ENCODE results near the gene IFNA16. TPM values are rescaled to one million over a fixed set of nuclear protein-coding genes. Genes with fewer than 3 reads are reported as not detected.
"Not testable (repeated sequence)": the region's sequence is repeated elsewhere in the genome, so short reads cannot be mapped to it uniquely, and the experiment has no call there.

The IFNA16 gene
- total and polyA plus RNA-seq, 5 donors: not detected

DNA sequence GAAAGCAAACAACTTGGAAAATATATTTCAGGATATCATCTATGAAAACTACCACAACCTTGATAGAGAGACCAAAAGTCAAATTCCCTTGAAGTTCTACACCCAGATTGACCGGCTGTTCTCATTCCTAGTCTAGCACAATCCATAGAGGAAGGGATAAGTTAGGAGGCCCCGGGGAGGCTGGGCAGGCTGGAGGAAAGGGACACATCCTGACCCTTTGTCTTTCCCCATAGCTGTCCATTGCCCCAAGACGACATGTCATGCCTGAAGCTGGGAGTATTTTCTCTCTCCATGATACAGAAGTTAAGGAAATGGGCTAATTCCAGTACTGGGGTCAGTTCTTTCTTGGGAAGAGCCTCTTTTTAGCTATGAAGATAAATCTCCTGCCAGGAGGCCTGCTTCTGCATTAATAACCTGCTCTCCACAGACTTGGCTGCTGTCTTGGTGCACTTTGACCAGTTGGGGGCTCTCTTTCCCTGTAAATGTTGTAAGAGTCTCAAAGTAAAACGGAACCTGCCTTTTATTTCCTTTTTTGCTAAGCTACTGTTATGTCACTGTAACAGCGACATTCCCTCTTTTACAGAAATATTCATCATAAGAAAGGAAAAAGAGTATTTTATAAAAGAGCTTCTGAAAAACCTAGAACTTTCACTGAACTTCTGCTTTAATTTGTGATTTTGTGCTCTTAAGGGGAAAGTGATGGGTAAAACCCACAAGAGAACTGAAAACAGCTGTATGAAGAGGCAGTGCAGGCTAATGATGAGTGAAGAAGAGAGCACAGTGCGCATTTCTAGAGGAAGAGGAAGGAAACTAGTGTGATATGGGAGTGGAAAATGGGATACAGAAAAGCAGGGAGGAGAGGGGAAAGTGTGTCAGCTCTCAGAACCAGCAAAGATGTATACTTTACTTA is 22.0 kb downstream of the IFNA16 start:
- intact Hi-C loops (cut with DNase I): not testable (repeated sequence)

DNA sequence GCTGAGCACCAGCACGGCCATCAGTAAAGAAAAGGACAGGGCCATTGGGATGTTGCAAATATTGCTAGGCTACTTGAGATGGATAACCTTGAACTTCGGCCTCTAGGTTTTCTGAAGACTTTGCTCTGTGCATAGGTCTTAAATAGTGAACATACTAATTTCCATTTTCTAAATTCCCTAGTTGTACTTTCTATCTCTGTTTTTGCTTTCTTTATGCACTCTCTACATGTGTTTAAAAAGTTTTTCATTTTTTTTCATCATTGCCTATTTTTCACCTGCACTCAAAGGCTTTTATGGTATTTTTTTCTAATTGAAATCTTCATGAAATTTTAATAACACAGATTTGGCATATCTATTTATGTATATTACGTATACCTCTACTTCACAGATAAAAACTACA is 29.6 kb downstream of the IFNA16 start, which contains the start of gene IFNA4:
IFNA4 (minus strand) TSS at position 101 of the 400 bp plus-strand sequence; CDS start at position 45, 56 bp downstream.
- H3K27ac ChIP-seq (ENCODE audit: low read length); DNase-seq; H3K9me3 ChIP-seq (ENCODE audit: control insufficient read depth, low read length); intact Hi-C loops (cut with DNase I); H3K27me3 ChIP-seq (ENCODE audit: control insufficient read depth, insufficient read depth); ATAC-seq; H3K4me3 ChIP-seq (ENCODE audit: low read length); H3K4me1 ChIP-seq (ENCODE audit: control insufficient read depth, insufficient read depth, low read length): not testable (repeated sequence)
- 87% methylated on average over 3 of the region's 3 CpGs for WGBS

More for the DNA sequence above, 22.0 kb downstream of the IFNA16 start:
- not testable (repeated sequence) for DNase-seq; H3K4me1 ChIP-seq (ENCODE audit: control insufficient read depth, insufficient read depth, low read length); H3K27ac ChIP-seq (ENCODE audit: low read length); H3K4me3 ChIP-seq (ENCODE audit: low read length); H3K9me3 ChIP-seq (ENCODE audit: control insufficient read depth, low read length); H3K27me3 ChIP-seq (ENCODE audit: control insufficient read depth, insufficient read depth)
- peak; percentile 72 to 73 for ATAC-seq
- 32% methylated on average over 6 of the region's 6 CpGs for WGBS

DNA sequence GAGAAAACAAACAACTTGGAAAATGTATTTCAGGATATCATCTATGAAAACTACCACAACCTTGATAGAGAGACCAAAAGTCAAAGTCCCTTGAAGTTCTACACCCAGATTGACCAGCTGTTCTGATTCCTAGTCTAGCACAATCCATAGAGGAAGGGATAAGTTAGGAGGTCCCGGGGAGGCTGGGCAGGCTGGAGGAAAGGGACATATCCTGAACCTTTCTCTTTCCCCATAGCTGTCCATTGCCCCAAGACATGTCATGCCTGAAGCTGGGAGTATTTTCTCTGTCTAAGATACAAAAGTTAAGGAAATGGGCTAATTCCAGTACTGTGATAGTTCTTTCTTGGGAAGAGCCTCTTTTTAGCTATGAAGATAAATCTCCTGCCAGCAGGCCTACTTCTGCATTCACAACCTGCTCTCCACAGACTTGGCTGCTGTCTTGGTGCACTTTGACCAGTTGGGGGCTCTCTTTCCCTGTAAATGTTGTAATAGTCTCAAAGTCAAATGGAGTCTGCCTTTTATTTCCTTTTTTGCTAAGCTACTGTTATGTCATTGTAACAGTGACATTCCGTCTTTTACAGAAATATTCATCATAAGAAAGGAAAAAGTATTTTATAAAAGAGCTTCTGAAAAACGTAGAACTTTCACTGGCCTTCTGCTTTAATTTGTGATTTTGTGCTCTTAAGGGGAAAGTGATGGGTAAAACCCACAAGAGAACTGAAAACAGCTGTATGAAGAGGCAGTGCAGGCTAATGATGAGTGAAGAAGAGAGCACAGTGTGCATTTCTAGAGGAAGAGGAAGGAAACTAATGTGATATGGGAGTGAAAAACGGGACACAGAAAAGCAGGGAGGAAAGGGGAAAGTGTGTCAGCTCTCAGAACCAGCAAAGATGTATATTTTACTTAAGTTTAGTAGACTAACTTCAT is 34.0 kb downstream of the IFNA16 start:
- H3K9me3 ChIP-seq (ENCODE audit: control insufficient read depth, low read length); intact Hi-C loops (cut with DNase I); H3K27ac ChIP-seq (ENCODE audit: low read length); H3K4me3 ChIP-seq (ENCODE audit: low read length); H3K4me1 ChIP-seq (ENCODE audit: control insufficient read depth, insufficient read depth, low read length); H3K27me3 ChIP-seq (ENCODE audit: control insufficient read depth, insufficient read depth); DNase-seq: not testable (repeated sequence)
- ATAC-seq: peak in 1 of 2 donors; percentile 57
- 35% methylated on average over 4 of the region's 4 CpGs for WGBS

DNA sequence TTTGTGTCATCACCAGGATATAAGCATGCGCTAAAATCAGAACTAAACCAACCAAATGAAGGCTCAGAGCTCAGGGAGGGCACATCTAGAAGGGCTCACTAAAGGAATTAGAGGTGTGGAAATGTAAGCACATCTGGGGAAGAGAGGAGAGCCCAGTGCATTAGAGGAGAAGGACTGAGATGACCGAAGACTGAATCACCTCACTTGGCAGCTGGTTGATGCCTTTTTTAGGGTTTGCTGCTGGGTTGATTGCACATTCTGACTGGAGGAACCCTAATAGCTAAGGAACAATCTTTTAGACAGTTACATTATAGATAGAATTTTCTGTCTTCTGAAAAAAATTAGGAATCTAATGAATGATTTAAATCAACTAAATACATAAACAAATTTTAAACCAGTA is 42.4 kb downstream of the IFNA16 start:
- no peaks in the 10 kb centered on the region for H3K27me3 ChIP-seq (ENCODE audit: control insufficient read depth, insufficient read depth)
- H3K9me3 ChIP-seq (ENCODE audit: control insufficient read depth, low read length): no peaks in the 10 kb centered on the region
- intact Hi-C loops (cut with DNase I): no loop called here
- H3K4me3 ChIP-seq (ENCODE audit: low read length): no peak overlapping the region
- DNase-seq: no peak
- WGBS: 79% methylated on average over 2 of the region's 2 CpGs
- ATAC-seq: no peak
- no peaks in the 10 kb centered on the region for H3K4me1 ChIP-seq (ENCODE audit: control insufficient read depth, insufficient read depth, low read length)
- H3K27ac ChIP-seq (ENCODE audit: low read length): no peak overlapping the region

DNA sequence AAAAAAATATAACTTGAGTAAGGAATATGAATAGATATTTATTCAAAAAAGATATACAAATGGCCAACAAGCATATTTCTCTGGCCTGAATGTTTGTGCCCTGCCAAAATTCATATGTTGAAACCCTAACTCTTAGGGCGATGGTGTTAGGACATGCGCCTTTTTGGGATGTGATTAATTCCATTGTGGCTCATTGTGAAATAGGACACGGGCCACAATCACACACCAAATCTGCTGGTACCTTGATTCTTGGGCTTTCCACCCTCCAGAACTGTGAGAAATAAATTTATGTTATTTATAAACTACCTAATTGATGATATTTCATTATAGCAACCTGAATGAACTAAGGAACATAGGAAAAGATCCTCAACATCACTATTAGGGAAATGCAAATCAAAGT is 45.0 kb downstream of the IFNA16 start:
- Histone ChIP-seq H3K4me3 (ENCODE audit: low read length) (no peak overlapping the region), H3K27ac (ENCODE audit: low read length) (no peak overlapping the region), H3K9me3 (ENCODE audit: control insufficient read depth, low read length) (no peaks in the 10 kb centered on the region), H3K27me3 (ENCODE audit: control insufficient read depth, insufficient read depth) (no peaks in the 10 kb centered on the region), H3K4me1 (ENCODE audit: control insufficient read depth, insufficient read depth, low read length) (no peaks in the 10 kb centered on the region)
- 85% methylated on average over 3 of the region's 3 CpGs for WGBS
- ATAC-seq (no peak), DNase-seq (no peak)
- intact Hi-C loops (cut with DNase I): no loop called here

DNA sequence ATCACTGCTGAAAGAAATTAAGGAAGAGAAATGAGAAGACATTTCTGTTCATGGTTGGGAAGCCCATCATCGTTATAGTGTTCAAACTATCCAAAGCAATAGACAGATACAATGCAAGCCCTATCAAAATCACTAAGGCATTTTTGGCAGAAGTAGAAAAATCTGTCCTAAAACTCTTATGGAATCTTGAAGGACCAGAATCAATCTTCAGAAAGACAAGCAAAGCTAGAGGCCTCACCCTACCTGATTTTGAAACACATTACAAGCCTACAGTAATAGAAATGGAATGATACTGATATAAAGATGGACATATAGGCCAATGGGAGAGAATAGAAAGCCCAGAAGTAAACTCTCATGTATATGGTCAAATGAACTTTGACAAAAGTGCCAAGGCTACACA is 45.8 kb downstream of the IFNA16 start:
- whole genome bisulfite sequencing: 79% methylated on average over 1 of the region's 1 CpG
- Histone ChIP-seq H3K27ac (ENCODE audit: low read length) (no peak overlapping the region), H3K4me3 (ENCODE audit: low read length) (no peak overlapping the region), H3K9me3 (ENCODE audit: control insufficient read depth, low read length) (no peaks in the 10 kb centered on the region), H3K27me3 (ENCODE audit: control insufficient read depth, insufficient read depth) (no peaks in the 10 kb centered on the region), H3K4me1 (ENCODE audit: control insufficient read depth, insufficient read depth, low read length) (no peaks in the 10 kb centered on the region)
- no peak for ATAC-seq
- DNase-seq: no peak
- intact Hi-C loops (cut with DNase I): no loop called here

DNA sequence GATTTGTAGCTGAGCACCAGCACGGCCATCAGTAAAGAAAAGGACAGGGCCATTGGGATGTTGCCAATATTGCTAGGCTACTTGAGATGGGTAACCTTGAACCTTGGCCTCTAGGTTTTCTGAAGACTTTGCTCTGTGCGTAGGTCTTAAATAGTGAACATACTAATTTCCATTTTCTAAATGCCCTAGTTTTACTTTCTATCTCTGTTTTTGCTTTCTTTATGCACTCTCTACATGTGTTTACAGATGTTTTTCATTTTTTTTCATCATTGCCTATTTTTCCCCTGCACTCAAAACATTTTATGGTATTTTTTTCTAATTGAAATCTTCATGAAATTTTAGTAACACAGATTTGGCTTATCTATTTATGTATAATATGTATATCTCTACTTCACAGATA is 50.6 kb downstream of the IFNA16 start, which contains the start of gene IFNA21:
IFNA21 (minus strand) TSS at position 101 of the 400 bp plus-strand sequence; CDS start at position 53, 48 bp downstream.
- H3K4me1 ChIP-seq (ENCODE audit: control insufficient read depth, insufficient read depth, low read length); H3K9me3 ChIP-seq (ENCODE audit: control insufficient read depth, low read length); H3K4me3 ChIP-seq (ENCODE audit: low read length); H3K27me3 ChIP-seq (ENCODE audit: control insufficient read depth, insufficient read depth); H3K27ac ChIP-seq (ENCODE audit: low read length); intact Hi-C loops (cut with DNase I); ATAC-seq; DNase-seq: not testable (repeated sequence)
- WGBS: 83% methylated on average over 2 of the region's 2 CpGs

Other genes with a start within 250 kb of the IFNA16 start
- gene HACD4, start 185.7 kb downstream of the IFNA16 start, total RNA-seq: 1 to 10 TPM in 2 of 4 donors, under 1 TPM in 2; 0.97 to 1.7 (median 1.1) TPM
- gene HACD4, start 185.7 kb downstream of the IFNA16 start, polyA plus RNA-seq: 0.34 TPM
- gene IFNB1, start 139.4 kb downstream of the IFNA16 start, total RNA-seq: not detected
- not detected for gene IFNB1, start 139.4 kb downstream of the IFNA16 start, polyA plus RNA-seq
- gene IFNW1, start 75.5 kb downstream of the IFNA16 start, total RNA-seq: not detected
- not detected for gene IFNW1, start 75.5 kb downstream of the IFNA16 start, polyA plus RNA-seq
- not detected for gene IFNA21, start 50.7 kb downstream of the IFNA16 start, total RNA-seq
- not detected for gene IFNA21, start 50.7 kb downstream of the IFNA16 start, polyA plus RNA-seq
- gene IFNA4, start 29.7 kb downstream of the IFNA16 start, total RNA-seq: not detected
- not detected for gene IFNA4, start 29.7 kb downstream of the IFNA16 start, polyA plus RNA-seq
- not detected for gene IFNA7, start 15.1 kb downstream of the IFNA16 start, total RNA-seq
- gene IFNA7, start 15.1 kb downstream of the IFNA16 start, polyA plus RNA-seq: not detected
- not detected for gene IFNA10, start 10.2 kb downstream of the IFNA16 start, total RNA-seq
- gene IFNA10, start 10.2 kb downstream of the IFNA16 start, polyA plus RNA-seq: not detected
- gene IFNA17, start 10.9 kb upstream of the IFNA16 start, total RNA-seq: not detected
- gene IFNA17, start 10.9 kb upstream of the IFNA16 start, polyA plus RNA-seq: not detected
- not detected for gene IFNA14, start 22.7 kb upstream of the IFNA16 start, total RNA-seq
- not detected for gene IFNA14, start 22.7 kb upstream of the IFNA16 start, polyA plus RNA-seq
- not detected for gene IFNA5, start 88.0 kb upstream of the IFNA16 start, total RNA-seq
- not detected for gene IFNA5, start 88.0 kb upstream of the IFNA16 start, polyA plus RNA-seq
- gene KLHL9, start 118.1 kb upstream of the IFNA16 start, total RNA-seq: 10 to 100 TPM; 13.0 to 14.6 (median 13.3) TPM
- 6.1 TPM for gene KLHL9, start 118.1 kb upstream of the IFNA16 start, polyA plus RNA-seq
- gene IFNA6, start 133.6 kb upstream of the IFNA16 start, total RNA-seq: not detected
- not detected for gene IFNA6, start 133.6 kb upstream of the IFNA16 start, polyA plus RNA-seq
- gene IFNA13, start 150.7 kb upstream of the IFNA16 start, total RNA-seq: not detected
- gene IFNA13, start 150.7 kb upstream of the IFNA16 start, polyA plus RNA-seq: not detected
- not detected for gene IFNA2, start 168.1 kb upstream of the IFNA16 start, total RNA-seq
- gene IFNA2, start 168.1 kb upstream of the IFNA16 start, polyA plus RNA-seq: not detected
- not detected for gene IFNA8, start 191.8 kb upstream of the IFNA16 start, total RNA-seq
- gene IFNA8, start 191.8 kb upstream of the IFNA16 start, polyA plus RNA-seq: not detected
- not detected for gene IFNA1, start 223.1 kb upstream of the IFNA16 start, total RNA-seq
- gene IFNA1, start 223.1 kb upstream of the IFNA16 start, polyA plus RNA-seq: not detected

All from right cardiac atrium (tissue), 5 donors.